VCaP (cell line): ENCODE measurements around the gene POU3F2.

Source experiments
- H3K27ac ChIP-seq: fragments of 450-650 bp; 2 replicates; pipeline ENCODE4 v1.5.1; 2017
- TF ChIP-seq, protein P1 (sequence below): fragments of 450-650 bp; conservative IDR thresholded peaks from 2 replicates; pipeline ENCODE4 v1.5.1; 2017; ENCODE audit warnings: mild to moderate bottlenecking, moderate library complexity

The POU3F2 gene

GRCh38 chr6:98825600-98826230 lies 8.7 kb upstream of the POU3F2 start:
- TF ChIP-seq, protein P1, sequence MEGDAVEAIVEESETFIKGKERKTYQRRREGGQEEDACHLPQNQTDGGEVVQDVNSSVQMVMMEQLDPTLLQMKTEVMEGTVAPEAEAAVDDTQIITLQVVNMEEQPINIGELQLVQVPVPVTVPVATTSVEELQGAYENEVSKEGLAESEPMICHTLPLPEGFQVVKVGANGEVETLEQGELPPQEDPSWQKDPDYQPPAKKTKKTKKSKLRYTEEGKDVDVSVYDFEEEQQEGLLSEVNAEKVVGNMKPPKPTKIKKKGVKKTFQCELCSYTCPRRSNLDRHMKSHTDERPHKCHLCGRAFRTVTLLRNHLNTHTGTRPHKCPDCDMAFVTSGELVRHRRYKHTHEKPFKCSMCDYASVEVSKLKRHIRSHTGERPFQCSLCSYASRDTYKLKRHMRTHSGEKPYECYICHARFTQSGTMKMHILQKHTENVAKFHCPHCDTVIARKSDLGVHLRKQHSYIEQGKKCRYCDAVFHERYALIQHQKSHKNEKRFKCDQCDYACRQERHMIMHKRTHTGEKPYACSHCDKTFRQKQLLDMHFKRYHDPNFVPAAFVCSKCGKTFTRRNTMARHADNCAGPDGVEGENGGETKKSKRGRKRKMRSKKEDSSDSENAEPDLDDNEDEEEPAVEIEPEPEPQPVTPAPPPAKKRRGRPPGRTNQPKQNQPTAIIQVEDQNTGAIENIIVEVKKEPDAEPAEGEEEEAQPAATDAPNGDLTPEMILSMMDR: no peak
- no peak overlapping the region for H3K27ac ChIP-seq

DNA sequence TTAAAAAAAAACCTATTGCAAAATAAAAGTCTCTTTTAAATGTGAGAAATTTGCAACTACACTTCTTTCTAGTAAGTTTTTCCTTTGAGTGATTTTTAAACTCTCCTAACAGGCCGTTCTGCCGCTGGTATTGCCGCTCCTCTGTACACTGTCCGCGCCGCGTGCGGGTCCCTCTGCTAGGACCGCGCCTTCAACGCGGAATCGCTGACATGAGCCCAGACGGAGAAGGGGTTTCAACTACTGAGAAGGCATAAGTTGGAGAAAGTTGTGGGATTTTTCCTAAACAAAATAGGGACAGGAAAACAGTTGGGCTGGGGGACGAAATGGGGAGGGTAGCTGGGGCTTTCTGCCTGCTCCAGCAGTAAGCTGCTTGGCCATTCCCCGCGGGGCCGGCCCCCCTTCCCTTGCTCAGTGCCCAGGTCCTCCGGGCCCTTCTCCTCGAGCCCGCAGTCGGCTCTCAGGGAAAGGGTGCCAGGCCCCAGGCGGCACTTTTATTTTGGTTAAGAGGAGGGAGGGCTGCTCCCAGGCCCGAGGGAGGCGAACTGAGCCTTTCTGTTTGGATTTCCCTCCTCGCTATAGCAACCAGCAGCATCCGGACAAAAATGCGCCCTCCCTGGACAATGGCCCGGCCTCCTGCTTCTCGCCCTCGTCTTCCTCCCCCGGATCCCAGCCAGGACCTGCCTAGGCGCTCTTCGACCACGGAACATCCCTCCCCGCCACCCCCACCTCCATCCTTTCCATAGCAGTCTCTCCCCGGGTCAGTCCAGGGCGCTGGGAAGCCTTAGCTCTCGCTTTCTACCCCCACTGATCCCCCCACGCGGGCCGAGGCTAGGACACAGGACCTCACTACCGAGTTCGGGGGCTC lies 6.8 kb upstream of the POU3F2 start:
- H3K27ac ChIP-seq: no peak overlapping the region
- TF ChIP-seq, protein P1: no peak

DNA sequence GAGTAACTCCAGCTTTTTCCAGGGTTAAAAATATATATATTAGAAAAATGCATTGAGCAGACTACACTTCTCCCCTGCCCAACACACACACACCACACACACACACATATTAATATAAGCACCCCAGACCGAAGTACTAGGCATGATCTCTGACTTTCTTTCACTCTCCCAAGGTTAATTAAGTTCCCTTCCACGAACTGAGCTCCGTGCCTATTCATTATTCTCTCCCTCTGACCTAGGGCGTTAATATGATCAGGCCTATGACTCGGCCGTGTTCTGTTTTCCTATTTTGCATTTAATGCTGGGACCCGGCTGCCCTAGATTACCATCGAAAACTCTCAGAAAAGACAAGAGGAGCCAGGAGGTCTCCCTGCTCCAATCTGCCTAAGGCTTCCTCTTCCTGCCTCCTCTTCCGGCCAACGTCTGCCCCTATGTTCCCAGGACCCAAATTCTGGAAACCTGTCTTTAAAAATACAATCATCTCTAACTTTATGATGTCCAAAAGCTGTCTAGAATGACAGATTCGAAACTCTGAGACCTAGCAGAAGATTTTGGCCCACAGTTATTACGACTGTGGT lies 6.1 kb upstream of the POU3F2 start:
- TF ChIP-seq, protein P1: no peak
- H3K27ac ChIP-seq: no peak overlapping the region

DNA sequence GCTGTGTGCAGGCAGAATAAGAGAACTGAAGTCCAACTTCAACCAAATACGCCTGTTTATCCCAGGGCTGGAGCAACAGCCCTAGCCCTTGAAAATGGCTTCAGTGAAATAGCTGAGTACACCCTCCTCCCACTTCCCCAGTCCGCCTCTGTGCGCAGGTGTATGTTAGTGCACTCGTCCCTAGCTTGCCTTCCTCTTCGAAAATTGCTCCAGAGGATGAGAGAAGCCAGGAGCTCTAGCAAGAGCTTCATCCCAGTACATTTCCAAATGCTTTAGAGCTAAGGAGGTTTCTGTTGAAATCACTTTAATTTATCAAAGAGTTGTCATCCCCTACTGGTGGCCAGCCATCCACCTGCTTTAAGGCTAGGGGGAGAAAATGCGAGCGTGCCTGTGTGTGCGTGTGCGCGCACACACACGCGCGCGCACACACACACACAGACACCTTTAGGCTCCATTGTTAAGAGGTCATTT lies 5.4 kb upstream of the POU3F2 start:
- TF ChIP-seq, protein P1: no peak
- H3K27ac ChIP-seq: no peak overlapping the region

GRCh38 chr6:98830146-98830545 lies 4.2 kb upstream of the POU3F2 start:
- no peak overlapping the region for H3K27ac ChIP-seq
- TF ChIP-seq, protein P1: no peak

GRCh38 chr6:98831057-98831958 lies 3.1 kb upstream of the POU3F2 start:
- TF ChIP-seq, protein P1: no peak
- H3K27ac ChIP-seq: no peak overlapping the region
